Activated naive CD8-positive, alpha-beta T cell (primary cell): ENCODE data around the gene PUSL1.

Source experiments
- H3K27ac Mint-ChIP-seq: one replicate; pipeline ENCODE4 v1.8.0; 2021; ENCODE audit warnings: mixed read lengths
- H3K27me3 Mint-ChIP-seq: one replicate; pipeline ENCODE4 v1.8.0; 2021; ENCODE audit warnings: mixed read lengths
- H3K36me3 Mint-ChIP-seq: one replicate; pipeline ENCODE4 v1.8.0; 2021; ENCODE audit warnings: mixed read lengths
- H3K4me1 Mint-ChIP-seq: one replicate; pipeline ENCODE4 v1.8.0; 2021; ENCODE audit warnings: low read depth, mixed read lengths
- H3K4me3 Mint-ChIP-seq: one replicate; pipeline ENCODE4 v1.8.0; 2021; ENCODE audit warnings: mild to moderate bottlenecking, mixed read lengths
- H3K9me3 Mint-ChIP-seq: one replicate; pipeline ENCODE4 v1.8.0; 2021; ENCODE audit warnings: low read depth, mixed read lengths

Gene PUSL1

DNA sequence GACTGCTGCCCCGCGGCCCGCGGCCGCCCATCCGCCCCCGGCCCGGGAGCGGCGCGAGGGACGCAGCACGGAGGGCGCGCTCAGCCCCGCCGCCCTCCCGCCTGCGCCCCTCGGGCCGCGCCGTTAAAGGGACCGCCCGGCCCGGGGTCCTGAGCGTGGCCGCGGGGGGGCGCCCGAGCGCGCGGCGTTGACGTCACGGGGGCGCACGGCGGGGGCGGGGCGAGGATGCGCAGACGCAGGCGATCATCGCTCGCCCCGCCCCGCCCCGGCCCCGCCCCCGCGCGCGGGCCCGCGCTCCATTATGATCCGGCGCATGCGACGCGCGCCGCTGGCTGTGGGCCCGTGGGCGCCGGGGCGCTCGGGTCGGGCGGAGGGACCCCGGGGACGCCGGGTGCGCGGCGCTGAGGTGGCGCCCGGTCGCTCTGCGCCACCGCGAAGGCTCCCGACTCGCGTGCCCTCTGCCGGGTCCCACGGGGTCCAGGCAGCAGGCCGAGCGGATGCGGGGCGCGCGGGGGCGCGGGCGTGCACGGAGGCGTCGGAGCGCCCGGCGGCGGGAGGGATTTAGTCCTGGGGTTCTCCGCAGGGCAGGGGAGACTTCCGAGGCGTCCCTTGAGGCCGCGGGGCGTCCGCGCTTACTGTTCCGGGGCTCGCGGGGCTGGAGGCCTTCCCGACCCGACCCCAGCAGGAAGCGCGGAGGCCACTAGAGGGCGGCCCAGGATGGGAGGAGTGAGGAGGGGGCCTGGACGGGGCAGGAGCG, 41.0 kb downstream of the PUSL1 start, which contains the start of gene DVL1:
DVL1 (minus strand) TSS at position 163 of the 757 bp plus-strand sequence. CDS start 353 bp downstream, outside the sequence.
- no peaks in the 10 kb centered on the region for H3K9me3 Mint-ChIP-seq
- H3K4me1 Mint-ChIP-seq = peaks cover 17% of the 10 kb centered on the region
- H3K27me3 Mint-ChIP-seq = peaks cover 2% of the 10 kb centered on the region
- no peaks in the 10 kb centered on the region for H3K36me3 Mint-ChIP-seq
- peak within 1 kb of the TSS; percentile 79 for H3K4me3 Mint-ChIP-seq
- H3K27ac Mint-ChIP-seq = no peak within 1 kb of the TSS

DNA sequence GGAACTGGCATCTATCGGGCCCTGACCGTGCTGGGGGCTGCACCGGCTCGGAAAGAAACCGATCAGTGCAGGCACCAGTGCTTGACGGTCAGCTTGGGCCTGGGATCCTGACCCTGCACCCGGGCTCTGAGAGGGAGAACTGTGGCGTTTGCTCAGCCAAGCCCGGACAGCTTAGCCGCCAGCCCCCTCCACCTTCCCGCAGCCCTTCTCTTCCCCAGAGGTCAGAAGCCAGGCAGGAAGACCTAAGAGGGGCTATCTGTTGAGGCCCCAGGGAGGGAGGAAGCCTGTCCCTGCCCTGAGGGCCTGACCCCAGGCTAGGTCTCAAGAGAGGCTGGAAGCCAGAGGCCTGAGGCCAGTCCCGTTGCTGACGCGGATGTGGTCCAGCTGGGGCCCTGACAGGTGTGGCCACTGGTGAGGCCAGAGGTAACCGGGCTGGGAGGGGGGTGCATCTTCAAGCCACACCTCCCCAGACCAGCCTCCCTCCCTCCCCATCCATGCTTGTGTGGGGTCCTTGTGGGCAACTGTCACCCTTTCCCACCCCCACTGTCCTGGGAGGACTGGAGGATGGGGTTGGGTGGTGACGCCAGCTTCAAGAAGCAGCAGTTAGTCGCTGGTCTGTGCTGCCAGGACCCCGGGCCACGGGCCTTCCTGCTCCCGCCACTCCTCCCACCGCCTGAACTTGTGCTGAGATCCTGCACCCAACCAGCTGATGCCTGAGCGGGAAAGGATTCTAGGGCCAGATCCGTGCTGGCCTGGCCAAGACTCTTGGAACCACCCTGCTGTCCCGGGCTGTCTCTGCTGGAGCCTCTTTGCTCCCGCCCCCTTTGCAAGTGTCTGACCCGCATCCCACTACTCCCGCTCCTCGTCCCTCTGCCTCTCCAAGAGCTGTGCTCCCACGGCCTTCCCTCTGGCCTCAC, 43.4 kb downstream of the PUSL1 start:
- Mint-ChIP-seq H3K36me3 (no peaks in the 10 kb centered on the region), H3K4me1 (peaks cover 14% of the 10 kb centered on the region), H3K9me3 (no peaks in the 10 kb centered on the region), H3K27ac (peak overlapping the region; percentile 41), H3K4me3 (peak overlapping the region; percentile 74), H3K27me3 (peaks cover 2% of the 10 kb centered on the region)

DNA sequence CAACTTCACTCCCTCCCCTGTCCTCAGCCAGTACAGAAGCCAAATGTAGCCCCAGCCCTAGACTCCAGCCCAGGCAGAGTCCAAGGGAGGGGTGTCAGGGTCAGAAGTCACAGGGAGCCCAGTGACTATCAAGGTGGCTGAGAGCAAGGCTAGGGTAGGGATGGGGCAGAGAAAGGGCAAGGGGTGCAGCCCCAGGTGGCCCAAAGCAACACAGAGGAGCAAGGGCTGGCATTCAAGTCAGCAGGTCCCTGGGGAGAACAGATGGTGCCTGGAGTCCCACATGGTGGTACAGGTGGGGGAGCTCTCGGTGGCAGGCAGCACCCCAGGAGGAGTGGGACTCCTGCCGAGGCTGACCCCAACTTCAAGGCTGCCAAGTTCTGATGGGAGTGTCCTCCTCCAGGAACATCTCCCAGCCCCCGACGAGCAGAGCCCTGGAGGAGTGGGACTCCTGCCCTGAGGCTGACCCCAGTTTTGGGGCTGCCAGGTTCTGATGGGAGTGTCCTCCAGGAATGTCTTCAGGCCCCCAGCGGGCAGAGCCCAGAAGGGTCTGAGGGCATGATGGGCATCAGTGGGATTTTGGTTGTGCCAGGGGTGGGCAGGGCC, 44.5 kb downstream of the PUSL1 start:
- peaks cover 2% of the 10 kb centered on the region for H3K27me3 Mint-ChIP-seq
- H3K4me1 Mint-ChIP-seq = peaks cover 11% of the 10 kb centered on the region
- H3K36me3 Mint-ChIP-seq = no peaks in the 10 kb centered on the region
- H3K4me3 Mint-ChIP-seq = peak overlapping the region; percentile 74
- no peak overlapping the region for H3K27ac Mint-ChIP-seq
- no peaks in the 10 kb centered on the region for H3K9me3 Mint-ChIP-seq

DNA sequence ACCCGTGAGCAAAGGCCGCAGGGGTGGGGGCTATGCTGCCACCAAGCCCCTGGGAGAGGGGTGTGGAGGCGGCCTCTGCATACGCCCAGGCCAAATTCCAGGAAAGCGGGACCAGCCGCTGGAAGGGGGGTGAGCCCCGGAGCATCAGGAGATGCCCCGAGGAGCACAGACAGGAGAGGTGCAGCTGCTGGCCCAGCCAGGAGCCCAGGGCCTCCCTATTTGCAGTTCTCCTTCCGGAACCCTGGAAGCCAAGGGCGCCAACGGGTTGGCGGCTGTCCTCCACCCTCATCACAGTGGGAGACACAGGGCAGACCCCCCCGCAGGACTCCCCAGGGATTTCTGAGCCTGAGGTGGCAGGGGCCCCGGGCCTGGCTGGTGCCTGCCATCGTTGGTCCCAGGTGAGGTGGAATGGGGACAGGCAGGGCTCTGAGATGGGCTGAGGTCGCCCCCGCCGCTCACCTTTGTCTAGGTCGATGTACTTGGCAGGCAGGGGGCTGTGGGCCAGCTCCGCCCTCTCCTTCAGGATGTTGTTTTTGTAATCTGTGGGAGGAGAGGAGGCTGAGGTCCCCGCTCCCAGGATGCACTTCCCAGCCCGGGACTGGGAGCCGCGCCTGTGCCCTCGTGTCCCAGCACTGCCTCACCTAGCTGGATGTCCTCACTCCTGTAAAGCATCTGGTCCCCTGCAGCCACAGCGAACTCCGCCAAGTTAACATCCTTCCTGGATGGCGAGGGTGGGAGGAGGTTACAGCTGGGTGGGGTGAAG, 45.2 kb downstream of the PUSL1 start:
- peaks cover 2% of the 10 kb centered on the region for H3K27me3 Mint-ChIP-seq
- H3K36me3 Mint-ChIP-seq = no peaks in the 10 kb centered on the region
- H3K9me3 Mint-ChIP-seq = no peaks in the 10 kb centered on the region
- peak overlapping the region; percentile 23 for H3K4me3 Mint-ChIP-seq
- peaks cover 14% of the 10 kb centered on the region for H3K4me1 Mint-ChIP-seq
- no peak overlapping the region for H3K27ac Mint-ChIP-seq

DNA sequence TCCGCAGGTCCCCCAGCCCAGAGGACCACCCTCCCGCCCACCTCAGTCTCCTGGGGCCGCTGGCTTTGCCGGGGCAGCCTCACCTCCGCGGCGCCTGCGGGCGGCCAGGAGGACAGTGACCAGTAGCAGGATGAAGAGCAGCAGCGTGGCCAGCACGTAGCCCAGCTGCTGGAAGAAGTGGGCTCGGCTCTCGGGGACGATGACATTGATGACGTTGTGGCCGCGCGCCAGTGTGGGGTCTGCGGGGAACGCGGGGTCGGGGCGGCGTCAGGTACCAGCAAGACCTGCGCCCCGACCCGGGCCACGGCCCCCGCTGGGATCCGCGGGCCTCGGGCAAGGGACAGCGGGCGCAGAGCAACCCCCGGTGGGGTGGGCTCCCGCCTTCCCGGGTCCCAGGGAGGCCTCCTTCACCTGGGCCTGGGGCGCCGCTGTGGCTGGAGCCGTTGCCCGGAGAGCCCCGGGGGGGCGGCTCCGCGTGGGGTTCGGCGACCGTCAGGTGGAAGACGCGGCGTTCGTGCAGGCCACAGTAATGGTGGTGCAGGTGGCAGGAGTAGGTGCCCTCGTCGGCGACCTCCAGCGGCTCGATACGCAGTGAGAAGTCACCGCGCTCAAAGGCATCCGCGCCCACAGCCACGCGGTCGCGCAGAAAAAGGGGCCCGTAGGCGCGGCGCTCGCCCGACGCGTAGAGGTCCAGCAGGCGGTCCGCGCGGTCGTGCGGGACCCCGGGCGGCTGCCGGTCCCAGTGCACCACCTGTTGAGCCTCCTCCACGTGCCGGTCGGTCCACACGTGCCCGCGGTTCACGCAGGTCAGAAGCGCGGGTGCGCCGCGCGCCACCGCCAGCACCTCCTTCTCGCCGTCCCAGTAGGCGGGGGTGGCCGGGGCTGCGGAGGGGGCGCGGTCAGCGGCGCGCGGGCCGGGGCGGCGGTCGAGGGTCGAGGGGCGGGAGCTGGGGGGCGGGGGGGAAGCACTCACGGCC, 46.2 kb downstream of the PUSL1 start:
- Mint-ChIP-seq H3K27me3 (peaks cover 2% of the 10 kb centered on the region), H3K4me3 (peak overlapping the region; percentile 65), H3K4me1 (peaks cover 21% of the 10 kb centered on the region)

DNA sequence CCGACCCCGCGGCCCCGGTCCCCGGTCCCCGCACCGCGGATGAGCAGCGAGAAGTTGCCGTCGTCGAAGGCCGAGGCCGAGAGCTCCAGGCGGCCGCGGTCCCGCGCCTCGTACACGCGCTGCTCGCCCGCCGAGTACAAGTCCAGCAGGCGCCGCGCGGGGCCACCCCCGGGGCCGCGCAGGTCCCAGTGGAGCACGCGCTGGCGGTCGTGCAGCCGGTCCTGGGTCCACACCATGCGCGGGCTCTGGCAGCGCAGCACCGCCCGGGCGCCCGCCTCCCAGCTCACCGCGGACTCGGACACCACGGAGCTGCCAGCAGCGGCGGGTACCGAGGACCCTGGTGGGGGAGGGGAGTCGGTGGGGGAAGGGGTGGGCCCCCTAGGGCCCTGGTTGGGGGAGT, 47.0 kb downstream of the PUSL1 start:
- no peaks in the 10 kb centered on the region for H3K36me3 Mint-ChIP-seq
- no peaks in the 10 kb centered on the region for H3K9me3 Mint-ChIP-seq
- H3K4me3 Mint-ChIP-seq = no peak overlapping the region
- peaks cover 2% of the 10 kb centered on the region for H3K27me3 Mint-ChIP-seq
- no peak overlapping the region for H3K27ac Mint-ChIP-seq
- peaks cover 24% of the 10 kb centered on the region for H3K4me1 Mint-ChIP-seq

More for the DNA sequence above, 46.2 kb downstream of the PUSL1 start:
- Mint-ChIP-seq H3K36me3 (no peaks in the 10 kb centered on the region), H3K9me3 (no peaks in the 10 kb centered on the region), H3K27ac (no peak overlapping the region)

DNA sequence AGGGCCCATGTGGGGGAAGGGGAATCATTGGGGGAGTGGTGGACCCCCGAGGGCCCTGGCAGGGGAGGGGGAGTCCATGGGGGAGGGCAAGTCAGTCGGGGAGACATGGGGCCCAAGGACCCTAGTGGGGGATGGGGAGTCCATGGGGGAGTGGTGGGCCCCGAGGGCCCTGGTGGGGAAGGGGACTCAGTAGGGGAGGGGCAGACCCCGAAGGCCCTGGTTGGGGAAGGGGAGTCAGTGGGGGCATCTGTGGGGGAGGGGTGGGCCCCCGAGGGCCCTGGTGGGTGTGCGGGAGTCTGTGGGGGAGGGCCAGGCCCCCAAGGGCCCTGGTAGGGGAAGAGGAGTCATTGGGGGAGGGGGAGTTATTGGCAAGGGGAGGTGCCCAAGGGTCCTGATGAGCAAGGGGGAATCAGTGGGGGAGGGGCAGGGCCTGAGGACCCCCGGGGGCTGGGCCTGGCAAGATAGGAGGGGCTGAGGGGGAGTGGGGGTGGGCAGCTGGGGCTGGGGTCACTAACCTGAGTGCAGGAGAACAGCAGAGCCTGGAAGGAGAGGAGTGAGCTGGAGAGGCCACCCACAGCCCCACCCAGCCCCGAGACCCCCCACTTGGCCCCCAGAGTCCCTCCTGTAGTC, 47.9 kb downstream of the PUSL1 start:
- Mint-ChIP-seq H3K36me3 (no peaks in the 10 kb centered on the region), H3K4me1 (peaks cover 29% of the 10 kb centered on the region), H3K4me3 (no peak overlapping the region), H3K27me3 (peaks cover 2% of the 10 kb centered on the region), H3K27ac (no peak overlapping the region), H3K9me3 (no peaks in the 10 kb centered on the region)

DNA sequence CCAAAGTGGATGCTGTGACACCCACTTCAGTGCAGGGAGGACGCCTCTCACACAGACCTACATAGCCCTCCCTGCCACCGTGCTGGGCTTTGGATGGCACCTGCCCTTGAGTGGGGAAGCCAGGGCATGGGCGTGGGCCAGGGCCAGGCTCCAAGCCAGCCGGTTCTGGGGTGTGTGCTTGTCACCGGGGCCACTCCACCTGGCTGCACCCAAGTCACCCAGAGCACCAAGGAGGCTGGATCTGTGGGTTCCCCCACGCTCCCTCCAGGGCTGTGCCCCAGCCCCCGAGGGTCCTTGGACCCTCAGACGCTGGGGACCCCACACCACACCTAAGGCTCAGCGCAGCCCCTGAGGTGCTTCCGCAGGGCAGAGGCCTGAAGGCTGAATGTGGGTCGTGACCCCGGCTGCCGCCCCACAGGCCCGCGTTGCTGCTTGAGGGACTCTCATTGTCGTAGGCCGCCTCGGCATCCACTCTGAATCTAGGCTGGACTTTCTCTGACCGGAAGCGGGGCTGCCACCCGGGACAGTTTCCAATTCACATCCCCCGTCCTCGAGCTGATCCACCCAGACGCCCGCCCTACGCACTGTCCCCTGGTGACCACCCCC, 48.5 kb downstream of the PUSL1 start:
- Mint-ChIP-seq H3K9me3 (no peaks in the 10 kb centered on the region), H3K4me3 (no peak overlapping the region), H3K27ac (no peak overlapping the region), H3K36me3 (no peaks in the 10 kb centered on the region), H3K4me1 (peaks cover 29% of the 10 kb centered on the region), H3K27me3 (peaks cover 2% of the 10 kb centered on the region)

DNA sequence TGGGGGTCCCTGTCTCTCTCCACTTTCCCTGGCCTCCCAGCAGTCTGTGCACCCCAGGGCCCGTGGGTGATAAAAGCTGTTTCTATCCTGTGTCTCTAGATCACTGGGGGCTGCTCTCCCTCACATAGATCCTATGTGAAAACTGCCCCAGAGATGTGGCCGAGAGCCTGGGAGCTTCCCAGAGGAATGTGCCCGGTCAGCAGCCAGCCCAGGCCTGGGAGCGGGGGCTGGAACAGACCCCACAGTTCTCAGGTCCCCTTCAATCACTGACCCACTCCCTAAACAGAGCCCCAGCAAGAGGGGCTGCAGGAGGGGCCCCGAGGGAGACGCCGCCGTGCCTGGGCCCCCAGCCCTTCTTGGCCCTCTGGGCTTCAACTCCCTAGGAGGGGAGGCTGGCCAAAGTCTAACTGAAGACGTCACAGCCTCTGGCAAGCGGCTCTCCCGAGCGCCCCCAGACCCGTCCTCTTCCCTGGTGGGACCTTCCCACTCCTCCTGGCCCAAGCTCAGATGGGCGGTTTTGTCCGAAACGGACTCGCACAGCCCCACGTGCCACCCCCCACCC, 49.6 kb downstream of the PUSL1 start:
- Mint-ChIP-seq H3K9me3 (no peaks in the 10 kb centered on the region), H3K36me3 (no peaks in the 10 kb centered on the region), H3K27ac (no peak overlapping the region), H3K4me1 (peaks cover 22% of the 10 kb centered on the region), H3K4me3 (no peak overlapping the region), H3K27me3 (no peaks in the 10 kb centered on the region)

DNA sequence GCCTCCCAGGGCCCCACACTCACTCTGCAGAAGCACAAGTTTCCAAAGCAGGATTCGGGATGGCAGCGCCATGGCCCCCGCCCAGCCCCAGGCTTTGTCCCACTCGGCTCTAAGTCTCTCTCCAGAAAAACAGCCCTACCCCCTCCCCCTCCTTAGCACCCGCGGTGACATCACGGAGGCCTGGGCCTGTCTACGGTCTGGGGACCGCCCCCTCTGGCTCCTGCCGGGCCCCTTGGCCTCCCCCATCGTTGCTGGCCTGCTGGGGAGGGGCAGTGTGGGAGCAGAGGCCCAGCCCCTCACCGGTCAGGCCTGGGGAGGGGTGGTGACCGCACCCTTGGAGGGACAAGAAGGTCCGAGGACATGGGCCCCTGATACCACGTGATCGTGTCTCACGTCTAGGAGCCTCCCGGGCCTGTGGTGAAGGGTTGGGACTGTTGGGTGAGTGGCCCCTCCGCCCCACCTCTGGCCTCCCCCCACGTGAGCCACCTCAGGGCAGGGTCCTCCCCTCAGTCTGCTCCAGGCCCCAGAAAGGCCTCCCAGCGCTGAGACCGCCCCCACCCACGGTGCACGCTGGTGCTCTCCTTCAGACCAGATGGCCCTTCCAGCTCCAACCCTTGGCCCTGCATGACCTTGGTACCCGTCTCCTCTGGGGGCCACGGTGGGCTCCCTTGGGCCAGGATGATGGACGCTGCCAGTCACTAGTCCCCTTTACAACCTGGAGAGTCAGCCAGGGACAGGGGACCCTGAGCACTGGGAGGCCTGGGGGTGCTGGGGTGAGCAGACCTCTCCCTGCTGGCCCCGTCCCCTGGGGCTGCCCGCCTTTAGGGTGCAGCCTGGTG, 50.3 kb downstream of the PUSL1 start, which contains the start of gene MXRA8:
MXRA8 (minus strand) TSS at position 123 of the 839 bp plus-strand sequence; CDS start at position 72, 51 bp downstream.
- H3K27me3 Mint-ChIP-seq = no peaks in the 10 kb centered on the region
- no peaks in the 10 kb centered on the region for H3K9me3 Mint-ChIP-seq
- no peaks in the 10 kb centered on the region for H3K36me3 Mint-ChIP-seq
- H3K4me1 Mint-ChIP-seq = peaks cover 22% of the 10 kb centered on the region
- no peak within 1 kb of the TSS for H3K27ac Mint-ChIP-seq
- H3K4me3 Mint-ChIP-seq = peak within 1 kb of the TSS; percentile 40

DNA sequence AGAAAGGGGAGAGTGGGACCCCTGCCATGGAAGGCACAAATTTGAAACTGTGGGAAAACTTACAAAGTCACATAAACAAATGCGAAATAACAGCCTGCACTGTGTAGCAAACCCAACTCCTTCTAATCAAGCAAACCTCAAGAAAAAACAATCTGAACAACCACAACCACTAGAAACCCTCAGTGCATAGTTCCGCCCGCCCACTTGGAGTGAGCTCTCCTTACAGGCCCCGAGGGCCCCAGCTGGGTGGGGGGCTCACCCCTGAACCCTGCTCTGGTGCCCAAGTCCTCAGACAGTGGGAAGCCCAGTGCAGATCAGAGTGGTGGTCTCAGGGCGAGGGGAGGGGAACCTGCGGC, 50.9 kb downstream of the PUSL1 start:
- Mint-ChIP-seq H3K27me3 (no peaks in the 10 kb centered on the region), H3K4me1 (peaks cover 22% of the 10 kb centered on the region), H3K4me3 (peak overlapping the region; percentile 40), H3K9me3 (no peaks in the 10 kb centered on the region), H3K36me3 (no peaks in the 10 kb centered on the region), H3K27ac (no peak overlapping the region)
